Activated CD4-positive, alpha-beta memory T cell treated with anti-CD3 and anti-CD28 coated beads for 36 hours (primary cell): ENCODE results near the gene STX1B. TPM values are rescaled to one million over a fixed set of nuclear protein-coding genes. Genes with fewer than 3 reads are reported as not detected.
A peak's percentile ranks its signal among the peaks of the same experiment; 100 is the strongest.

Source experiments
- CTCF ChIA-PET: fragments of 350-600 bp; sonication (Branson Sonifier 250); formaldehyde crosslinking; loops from one replicate; lab custom pipeline; 2021; ENCODE audit warnings: antibody characterized with exemption, inconsistent platforms; lab: Charles Lee
- POLR2A ChIA-PET: fragments of 350-600 bp; sonication (Branson Sonifier 250); formaldehyde crosslinking; loops from one replicate; lab custom pipeline; 2021; ENCODE audit warnings: antibody characterized with exemption; lab: Charles Lee
- DNase-seq: peaks from one replicate; pipeline ENCODE4 v3.0.0-alpha.2; 2020
- H3K27ac Mint-ChIP-seq: one replicate; pipeline ENCODE4 v1.8.0; 2021; ENCODE audit warnings: mixed read lengths
- H3K27me3 Mint-ChIP-seq: one replicate; pipeline ENCODE4 v1.8.0; 2021; ENCODE audit warnings: mixed read lengths
- H3K36me3 Mint-ChIP-seq: one replicate; pipeline ENCODE4 v1.8.0; 2021; ENCODE audit warnings: mixed read lengths
- H3K4me1 Mint-ChIP-seq: one replicate; pipeline ENCODE4 v1.8.0; 2021; ENCODE audit warnings: low read depth, mixed read lengths
- H3K4me3 Mint-ChIP-seq: one replicate; pipeline ENCODE4 v1.8.0; 2021; ENCODE audit warnings: mild to moderate bottlenecking, mixed read lengths
- H3K9me3 Mint-ChIP-seq: one replicate; pipeline ENCODE4 v1.8.0; 2021; ENCODE audit warnings: mixed read lengths
- intact Hi-C: fragments of 100-400 bp; cut with micrococcal nuclease; formaldehyde crosslinking; loops from one replicate; pipeline ENCODE4 v1.15.1; 2023
- total RNA-seq, 2 experiments: library from RNA; stranded (reverse); gene quantifications; one replicate each; pipeline ENCODE4 v1.2.3, GENCODE V29; 2021

The STX1B gene
- total RNA-seq, 2 experiments from 2014 or later = 0.92 to 1.0 TPM

DNA sequence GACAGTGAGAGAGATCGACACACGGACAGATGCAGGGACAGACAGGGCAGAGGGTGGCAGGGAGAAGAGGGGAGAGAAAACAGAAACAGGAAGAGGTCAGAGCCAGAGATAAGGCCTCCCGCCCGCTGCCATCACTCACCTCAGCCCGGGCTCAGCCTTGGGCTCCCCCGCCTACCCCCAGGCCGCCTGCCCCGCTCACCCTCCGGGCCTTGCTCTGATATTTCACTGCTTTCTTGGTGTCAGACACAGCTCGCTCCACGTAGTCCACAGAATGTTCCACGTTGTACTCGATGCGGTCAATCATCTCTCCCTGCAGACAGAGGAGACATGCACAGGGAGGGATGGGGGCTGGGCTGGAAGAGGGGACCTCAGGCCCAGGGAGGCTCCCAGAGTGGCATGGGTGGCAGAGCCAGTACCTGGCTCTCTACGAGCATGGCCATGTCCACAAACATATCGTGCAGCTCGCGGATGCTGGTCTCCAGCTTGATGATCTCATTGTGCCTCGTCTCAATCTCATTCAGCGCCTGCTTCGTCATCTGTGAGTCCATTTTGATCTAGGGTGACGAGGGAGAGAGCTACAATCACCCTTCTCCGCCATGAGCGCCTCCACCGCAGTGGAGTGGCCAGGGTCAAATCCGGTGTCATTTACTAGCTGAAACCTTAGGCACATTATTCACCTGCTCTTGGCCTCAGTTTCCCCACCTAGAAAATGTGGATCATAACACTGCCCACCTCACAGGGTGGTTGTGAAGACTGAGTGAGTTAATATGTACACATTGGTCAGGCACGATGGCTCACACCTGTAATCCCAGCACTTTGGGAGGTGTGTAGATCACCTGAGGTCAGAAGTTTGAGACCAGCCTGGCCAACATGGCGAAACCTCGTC is 17.3 kb downstream of the STX1B start:
- Mint-ChIP-seq H3K36me3 (no peaks in the 10 kb centered on the region), H3K4me1 (peaks cover 12% of the 10 kb centered on the region), H3K27me3 (peaks cover 1% of the 10 kb centered on the region), H3K4me3 (no peak overlapping the region), H3K27ac (no peak overlapping the region), H3K9me3 (no peaks in the 10 kb centered on the region)
- intact Hi-C loops = loop anchor here (10.0 kb wide), 1 partner anchor 872 kb away; no protein-coding TSS in a partner anchor
- CTCF ChIA-PET = interaction anchor here (0.7 to 1.2 kb wide), 3 partner anchors 8 to 149 kb away, joined by 3 to 6 read pairs (median 3); partner anchors contain the start of gene HSD3B7
- no peak for DNase-seq
- POLR2A ChIA-PET = no interaction called here

DNA sequence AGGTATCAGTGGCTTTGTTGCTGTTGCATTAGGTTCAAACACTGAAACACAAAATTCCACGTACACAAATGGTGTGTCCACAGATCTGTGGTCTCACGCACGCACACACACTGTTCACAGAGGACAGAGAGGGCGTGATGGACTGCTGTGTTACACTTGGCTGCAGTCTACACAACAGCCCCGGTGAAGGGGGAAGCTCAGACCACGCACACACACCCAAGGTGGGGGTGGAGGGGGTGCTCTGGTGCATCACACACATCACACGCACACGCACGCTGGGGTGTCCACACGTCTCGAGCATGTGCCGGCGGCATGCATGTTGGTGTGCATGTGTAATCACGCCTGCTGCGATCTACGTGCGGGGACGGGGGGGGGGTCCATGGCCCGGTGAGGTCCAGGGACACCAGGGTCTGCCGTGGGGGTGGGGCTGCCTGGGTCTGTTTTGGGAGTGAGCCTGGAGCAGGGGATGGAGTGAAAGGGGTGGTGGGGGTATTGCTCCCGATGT is 18.1 kb downstream of the STX1B start:
- ChIA-PET POLR2A (no interaction called here), CTCF (no interaction called here)
- Mint-ChIP-seq H3K27ac (no peak overlapping the region), H3K4me1 (peaks cover 12% of the 10 kb centered on the region), H3K36me3 (no peaks in the 10 kb centered on the region), H3K4me3 (no peak overlapping the region), H3K9me3 (no peaks in the 10 kb centered on the region), H3K27me3 (peaks cover 1% of the 10 kb centered on the region)
- DNase-seq = no peak
- intact Hi-C loops = loop anchor here (10.0 kb wide), 1 partner anchor 872 kb away; no protein-coding TSS in a partner anchor

DNA sequence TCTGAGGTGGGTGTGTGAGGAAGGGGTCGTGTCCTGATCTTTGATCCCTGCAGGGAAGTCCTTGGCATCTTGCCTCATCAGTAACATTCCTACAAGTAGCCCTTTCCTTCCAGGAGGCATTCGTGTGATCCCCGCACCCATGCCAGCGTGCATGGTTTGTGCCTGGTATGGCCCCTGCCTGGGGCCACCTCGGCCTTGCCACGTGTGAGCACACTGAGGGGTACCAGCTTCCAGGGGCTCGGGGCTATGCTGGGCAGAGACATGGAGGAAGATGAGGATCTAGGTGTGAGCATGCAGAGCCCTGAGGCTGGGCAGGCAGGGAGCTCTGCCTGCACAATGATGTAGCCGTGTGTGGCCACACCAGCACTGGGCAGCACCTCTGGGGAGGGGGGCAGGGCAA is 19.4 kb downstream of the STX1B start:
- intact Hi-C loops = loop anchor here (10.0 kb wide), 1 partner anchor 874 kb away; no protein-coding TSS in a partner anchor
- POLR2A ChIA-PET = interaction anchor here (0.6 kb wide), 1 partner anchor 107 kb away, joined by 3 read pairs; no protein-coding TSS in a partner anchor
- Mint-ChIP-seq H3K27me3 (peaks cover 1% of the 10 kb centered on the region), H3K9me3 (no peaks in the 10 kb centered on the region), H3K4me3 (no peak overlapping the region), H3K4me1 (peaks cover 5% of the 10 kb centered on the region), H3K36me3 (no peaks in the 10 kb centered on the region), H3K27ac (no peak overlapping the region)
- CTCF ChIA-PET = no interaction called here
- no peak for DNase-seq

DNA sequence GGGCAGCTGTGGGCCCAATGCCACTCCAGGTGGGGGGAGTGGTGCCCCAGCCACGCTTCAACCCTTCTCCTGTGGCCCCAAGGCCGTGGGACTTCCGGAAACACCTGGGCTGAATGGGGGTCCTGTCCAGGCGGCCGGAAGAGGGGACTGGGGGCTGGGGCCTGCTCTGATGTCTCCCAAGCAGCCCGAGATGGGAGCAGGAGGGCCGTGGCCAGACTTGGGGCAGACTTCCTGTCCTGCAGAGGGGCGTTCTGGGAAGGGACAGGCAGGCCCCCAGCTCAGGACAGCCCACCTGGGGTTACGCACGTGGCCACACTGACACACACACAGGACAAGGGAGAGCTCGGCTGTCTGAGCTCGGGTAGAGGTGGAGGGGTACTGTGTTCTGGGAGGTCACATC is 20.3 kb downstream of the STX1B start:
- Mint-ChIP-seq H3K9me3 (no peaks in the 10 kb centered on the region), H3K36me3 (no peaks in the 10 kb centered on the region), H3K4me3 (no peak overlapping the region), H3K27me3 (peaks cover 1% of the 10 kb centered on the region), H3K27ac (no peak overlapping the region), H3K4me1 (peaks cover 5% of the 10 kb centered on the region)
- ChIA-PET CTCF (no interaction called here), POLR2A (no interaction called here)
- intact Hi-C loops = loop anchor here (10.0 kb wide), 1 partner anchor 875 kb away; no protein-coding TSS in a partner anchor
- DNase-seq = no peak

DNA sequence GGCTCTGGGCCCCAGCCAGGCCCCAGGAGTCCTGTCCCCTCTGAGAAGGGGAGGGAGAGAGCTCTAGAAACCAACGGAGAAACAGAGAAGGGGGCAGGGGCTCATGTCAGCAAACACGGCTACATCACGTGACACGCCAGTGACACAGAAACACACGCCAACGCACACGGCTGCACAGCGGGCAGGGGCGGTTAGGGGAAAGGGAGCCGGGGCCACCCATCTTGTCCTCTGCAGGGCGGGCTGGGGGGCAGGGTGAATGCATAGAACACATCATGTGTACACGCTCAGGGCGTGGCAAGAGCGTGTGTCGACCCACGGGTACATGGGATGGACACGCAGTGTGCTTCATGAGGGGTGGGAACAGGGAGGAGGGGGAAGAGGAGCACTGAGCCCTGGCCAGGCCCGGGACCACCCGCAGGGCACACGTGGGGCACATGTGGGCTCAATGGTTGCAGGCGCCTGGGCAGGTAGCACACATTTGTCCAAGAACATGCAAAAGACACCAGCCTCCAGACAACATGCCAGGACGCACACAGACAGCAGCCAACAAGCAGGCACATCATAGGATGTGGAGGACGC is 20.9 kb downstream of the STX1B start:
- Mint-ChIP-seq H3K36me3 (no peaks in the 10 kb centered on the region), H3K4me1 (peaks cover 3% of the 10 kb centered on the region)

DNA sequence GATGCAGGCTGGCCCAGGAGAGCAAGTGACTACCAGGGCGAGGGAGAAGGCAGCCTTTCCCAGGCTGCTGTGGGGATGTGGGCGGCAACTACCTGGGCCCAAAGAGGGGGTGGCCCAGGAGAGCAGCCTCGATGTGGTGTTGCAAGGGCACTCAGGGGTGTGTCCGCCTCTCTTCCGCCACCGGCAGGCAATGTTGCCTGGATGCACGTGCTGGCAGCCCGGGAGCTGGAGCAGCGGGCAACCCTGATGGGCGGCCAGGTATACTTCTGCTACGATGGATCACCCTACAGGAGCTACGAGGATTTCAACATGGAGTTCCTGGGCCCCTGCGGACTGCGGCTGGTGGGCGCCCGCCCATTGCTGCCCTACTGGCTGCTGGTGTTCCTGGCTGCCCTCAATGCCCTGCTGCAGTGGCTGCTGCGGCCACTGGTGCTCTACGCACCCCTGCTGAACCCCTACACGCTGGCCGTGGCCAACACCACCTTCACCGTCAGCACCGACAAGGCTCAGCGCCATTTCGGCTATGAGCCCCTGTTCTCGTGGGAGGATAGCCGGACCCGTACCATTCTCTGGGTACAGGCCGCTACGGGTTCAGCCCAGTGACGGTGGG is 22.8 kb downstream of the STX1B start:
- Mint-ChIP-seq H3K4me1 (no peaks in the 10 kb centered on the region), H3K36me3 (peaks cover 2% of the 10 kb centered on the region), H3K27ac (no peak overlapping the region), H3K9me3 (no peaks in the 10 kb centered on the region), H3K4me3 (no peak overlapping the region), H3K27me3 (no peaks in the 10 kb centered on the region)
- DNase-seq = no peak
- ChIA-PET POLR2A (no interaction called here), CTCF (no interaction called here)
- intact Hi-C loops = loop anchor here (10.0 kb wide), 1 partner anchor 457 kb away; the partner anchor contains the start of gene ZNF843

More for the DNA sequence above, 20.9 kb downstream of the STX1B start:
- Mint-ChIP-seq H3K27ac (no peak overlapping the region), H3K4me3 (no peak overlapping the region), H3K27me3 (peaks cover under 1% of the 10 kb centered on the region), H3K9me3 (no peaks in the 10 kb centered on the region)
- no peak for DNase-seq
- ChIA-PET CTCF (no interaction called here), POLR2A (no interaction called here)
- intact Hi-C loops = loop anchor here (10.0 kb wide), 2 partner anchors 455 to 875 kb away; partner anchors contain the start of gene ZNF843

DNA sequence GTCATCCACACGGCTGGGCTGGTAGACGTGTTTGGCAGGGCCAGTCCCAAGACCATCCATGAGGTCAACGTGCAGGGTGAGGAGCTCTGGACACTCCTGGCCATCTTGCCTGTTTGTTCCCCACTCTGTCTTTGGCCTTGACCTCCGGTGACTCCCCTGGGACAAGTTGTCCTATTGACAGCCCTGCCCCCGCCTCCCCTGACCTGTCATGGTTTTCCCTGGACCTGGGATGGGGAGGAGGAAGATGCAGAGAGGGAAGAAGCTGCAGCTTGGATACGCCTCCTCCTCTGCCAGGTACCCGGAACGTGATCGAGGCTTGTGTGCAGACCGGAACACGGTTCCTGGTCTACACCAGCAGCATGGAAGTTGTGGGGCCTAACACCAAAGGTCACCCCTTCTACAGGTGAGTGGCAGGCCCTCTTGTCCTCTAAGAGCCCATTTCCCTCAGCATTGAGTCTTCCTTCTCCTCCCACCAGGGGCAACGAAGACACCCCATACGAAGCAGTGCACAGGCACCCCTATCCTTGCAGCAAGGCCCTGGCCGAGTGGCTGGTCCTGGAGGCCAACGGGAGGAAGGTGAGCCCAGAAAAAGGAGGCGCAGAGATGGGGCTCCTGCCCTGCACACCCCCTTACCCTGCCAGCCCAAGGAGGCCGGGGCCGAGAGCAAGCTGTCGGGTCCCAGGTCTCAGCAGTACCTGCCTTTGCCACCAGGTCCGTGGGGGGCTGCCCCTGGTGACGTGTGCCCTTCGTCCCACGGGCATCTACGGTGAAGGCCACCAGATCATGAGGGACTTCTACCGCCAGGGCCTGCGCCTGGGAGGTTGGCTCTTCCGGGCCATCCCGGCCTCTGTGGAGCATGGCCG is 24.1 kb downstream of the STX1B start:
- H3K27ac Mint-ChIP-seq = no peak overlapping the region
- H3K27me3 Mint-ChIP-seq = no peaks in the 10 kb centered on the region
- intact Hi-C loops = loop anchor here (10.0 kb wide), 1 partner anchor 458 kb away; the partner anchor contains the start of gene ZNF843
- ChIA-PET POLR2A (no interaction called here), CTCF (interaction anchor here (1.2 to 3.8 kb wide), 13 partner anchors 12 to 882 kb away, joined by 3 to 37 read pairs (median 7); partner anchors contain the start of genes VKORC1, ZNF646, ZNF668 and ZNF843)
- no peak for DNase-seq
- H3K9me3 Mint-ChIP-seq = no peaks in the 10 kb centered on the region
- no peak overlapping the region for H3K4me3 Mint-ChIP-seq
- no peaks in the 10 kb centered on the region for H3K4me1 Mint-ChIP-seq
- peaks cover 4% of the 10 kb centered on the region for H3K36me3 Mint-ChIP-seq

DNA sequence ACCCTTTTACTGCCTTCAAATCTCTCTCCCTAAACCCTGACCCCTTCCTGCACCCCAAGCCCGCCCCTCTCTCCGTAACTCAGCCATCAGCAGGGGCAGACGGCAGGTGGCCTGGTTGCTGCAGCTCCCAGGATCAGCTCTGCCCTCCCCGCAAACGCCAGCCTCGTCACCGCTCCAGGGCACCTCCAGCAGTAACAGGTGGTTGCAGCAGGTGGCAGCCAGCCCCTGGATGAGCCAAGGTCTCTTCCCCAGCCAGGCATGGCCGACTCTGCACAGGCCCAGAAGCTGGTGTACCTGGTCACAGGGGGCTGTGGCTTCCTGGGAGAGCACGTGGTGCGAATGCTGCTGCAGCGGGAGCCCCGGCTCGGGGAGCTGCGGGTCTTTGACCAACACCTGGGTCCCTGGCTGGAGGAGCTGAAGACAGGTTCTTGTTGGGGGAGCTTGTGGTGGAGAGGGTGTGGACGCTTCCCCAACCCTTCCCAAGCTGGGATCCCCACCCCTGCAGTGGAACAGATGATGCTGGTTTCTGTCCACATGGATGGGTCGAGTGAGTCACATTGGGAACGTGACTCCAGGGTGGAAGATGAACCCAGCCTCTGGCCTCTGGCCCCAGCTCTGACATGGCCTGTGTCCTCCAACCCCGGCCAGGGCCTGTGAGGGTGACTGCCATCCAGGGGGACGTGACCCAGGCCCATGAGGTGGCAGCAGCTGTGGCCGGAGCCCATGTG is 24.9 kb downstream of the STX1B start:
- ChIA-PET CTCF (interaction anchor here (0.7 to 3.8 kb wide), 25 partner anchors 10 to 882 kb away, joined by 3 to 37 read pairs (median 5); partner anchors contain the start of genes KAT8, STX4, VKORC1 and ZNF646), POLR2A (no interaction called here)
- no peak overlapping the region for H3K4me3 Mint-ChIP-seq

DNA sequence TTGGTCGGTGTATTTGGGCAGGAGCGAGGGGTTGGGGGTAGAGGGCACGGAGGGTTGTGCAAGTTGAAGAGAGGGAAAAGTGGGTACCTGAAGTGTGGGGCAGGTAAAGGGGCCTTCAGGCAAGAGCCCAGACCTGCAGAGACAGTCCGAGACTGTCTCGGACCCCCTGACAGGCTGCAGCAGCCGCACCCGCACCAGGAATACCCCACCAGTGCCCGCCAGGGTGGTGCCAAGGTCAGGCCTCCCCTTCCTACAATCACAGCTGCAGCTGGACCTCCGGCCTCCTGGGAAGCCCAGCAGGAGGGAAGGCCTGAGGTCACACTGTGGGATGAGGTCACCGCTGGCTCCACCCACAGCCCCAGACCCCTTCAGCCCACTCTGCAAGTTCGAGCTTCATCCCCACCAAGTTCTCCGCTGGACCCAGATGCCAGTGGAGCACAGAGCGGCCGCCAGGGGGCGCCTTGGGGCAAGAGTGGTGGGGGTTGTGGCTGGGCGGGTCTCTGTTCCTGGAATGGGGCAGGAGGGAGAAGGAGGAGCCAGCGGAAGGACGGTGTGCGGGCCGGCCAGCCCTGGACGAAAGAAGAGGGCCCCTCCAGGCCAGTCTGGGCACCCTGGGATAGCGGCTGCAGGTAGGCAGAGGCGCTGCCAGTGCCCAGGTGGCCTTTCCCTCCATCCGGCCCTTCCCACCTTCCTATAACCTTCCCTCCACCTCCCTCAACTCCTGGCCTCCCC is 25.6 kb downstream of the STX1B start, which contains the start of gene HSD3B7:
TSS of gene HSD3B7 (plus strand) at position 539 of the 732 bp plus-strand sequence. CDS start 452 bp downstream, outside the sequence.
- Mint-ChIP-seq H3K27me3 (no peaks in the 10 kb centered on the region), H3K9me3 (no peaks in the 10 kb centered on the region), H3K27ac (no peak within 1 kb of the TSS), H3K36me3 (peaks cover 11% of the 10 kb centered on the region), H3K4me3 (no peak within 1 kb of the TSS), H3K4me1 (no peaks in the 10 kb centered on the region)
- DNase-seq = peak; percentile 88
- ChIA-PET POLR2A (no interaction called here), CTCF (interaction anchor here (0.7 to 3.8 kb wide), 33 partner anchors 8 to 883 kb away, joined by 3 to 37 read pairs (median 5); partner anchors contain the start of genes KAT8, STX4, VKORC1 and ZNF646)
- intact Hi-C loops = loop anchor here (2.0 to 10.0 kb wide), 2 partner anchors 110 to 460 kb away; partner anchors contain the start of genes VKORC1 and ZNF843

More for the DNA sequence above, 24.9 kb downstream of the STX1B start:
- Mint-ChIP-seq H3K27me3 (no peaks in the 10 kb centered on the region), H3K27ac (no peak overlapping the region), H3K4me1 (no peaks in the 10 kb centered on the region), H3K9me3 (no peaks in the 10 kb centered on the region), H3K36me3 (peaks cover 6% of the 10 kb centered on the region)
- intact Hi-C loops = loop anchor here (2.0 to 10.0 kb wide), 2 partner anchors 109 to 459 kb away; partner anchors contain the start of genes VKORC1 and ZNF843
- peak; percentile 24 for DNase-seq
